Epithelial cell of proximal tubule (primary cell): Measurements from ENCODE around the gene RMRP. TPM values are rescaled to one million over a fixed set of nuclear protein-coding genes. Genes with fewer than 3 reads are reported as not detected.

Experiments
- DNase-seq: peaks from one replicate; pipeline ENCODE4 v3.0.0-alpha.2; 2011; ENCODE audit warnings: low read depth
- H3K4me3 ChIP-seq: 2 replicates; pipeline ENCODE4 v1.5.1; 2011; ENCODE audit warnings: low read depth, mild to moderate bottlenecking, low read length
- total RNA-seq: library from RNA; depleted of rRNA; stranded (reverse); fragments of >200 nt; gene quantifications from 2 replicates; pipeline ENCODE4 v1.2.3, GENCODE V29; 2015
- TF ChIP-seq, protein P1 (sequence below): conservative IDR thresholded peaks from 2 replicates; pipeline ENCODE4 v1.5.1; 2012; ENCODE audit warnings: low read depth, mild to moderate bottlenecking, low read length

Gene RMRP
- total RNA-seq, 1 donor from 2014 or later = 3,154 TPM

GRCh38 chr9:35682051-35682450 lies 24.2 kb upstream of the RMRP start:
- DNase-seq = no peak
- TF ChIP-seq, protein P1, sequence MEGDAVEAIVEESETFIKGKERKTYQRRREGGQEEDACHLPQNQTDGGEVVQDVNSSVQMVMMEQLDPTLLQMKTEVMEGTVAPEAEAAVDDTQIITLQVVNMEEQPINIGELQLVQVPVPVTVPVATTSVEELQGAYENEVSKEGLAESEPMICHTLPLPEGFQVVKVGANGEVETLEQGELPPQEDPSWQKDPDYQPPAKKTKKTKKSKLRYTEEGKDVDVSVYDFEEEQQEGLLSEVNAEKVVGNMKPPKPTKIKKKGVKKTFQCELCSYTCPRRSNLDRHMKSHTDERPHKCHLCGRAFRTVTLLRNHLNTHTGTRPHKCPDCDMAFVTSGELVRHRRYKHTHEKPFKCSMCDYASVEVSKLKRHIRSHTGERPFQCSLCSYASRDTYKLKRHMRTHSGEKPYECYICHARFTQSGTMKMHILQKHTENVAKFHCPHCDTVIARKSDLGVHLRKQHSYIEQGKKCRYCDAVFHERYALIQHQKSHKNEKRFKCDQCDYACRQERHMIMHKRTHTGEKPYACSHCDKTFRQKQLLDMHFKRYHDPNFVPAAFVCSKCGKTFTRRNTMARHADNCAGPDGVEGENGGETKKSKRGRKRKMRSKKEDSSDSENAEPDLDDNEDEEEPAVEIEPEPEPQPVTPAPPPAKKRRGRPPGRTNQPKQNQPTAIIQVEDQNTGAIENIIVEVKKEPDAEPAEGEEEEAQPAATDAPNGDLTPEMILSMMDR = no peak
- H3K4me3 ChIP-seq = no peak overlapping the region

DNA sequence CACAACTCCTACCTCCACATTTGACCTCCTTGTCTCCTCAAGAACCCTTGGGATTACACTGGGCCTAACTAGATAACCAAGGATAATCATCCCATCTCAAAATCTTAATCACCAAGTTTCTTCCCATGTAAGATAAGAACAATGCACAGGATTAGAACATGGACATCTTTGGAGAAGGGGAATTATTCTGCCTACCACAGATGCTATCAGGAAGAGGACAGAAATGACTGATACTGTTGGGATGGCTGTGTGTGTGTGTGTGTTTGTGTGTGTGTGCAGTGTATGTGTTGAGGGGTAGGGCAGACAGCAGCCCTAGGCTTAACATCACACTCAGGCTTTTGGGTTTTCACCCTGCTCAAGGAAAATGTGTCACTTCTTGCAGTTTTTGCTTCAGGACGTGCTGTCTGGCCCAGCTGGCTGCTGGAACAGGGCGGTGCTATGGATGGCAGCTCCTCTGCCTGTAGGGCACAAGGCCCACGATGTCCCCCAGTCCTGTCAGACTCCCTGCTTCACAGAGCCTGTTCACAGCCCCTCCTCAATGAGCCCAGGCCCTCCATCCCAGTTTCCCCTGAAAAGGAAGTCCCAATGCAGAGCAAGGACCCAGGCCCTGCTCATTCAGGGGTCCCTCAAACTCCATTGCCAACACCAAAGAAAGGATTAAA lies 23.7 kb upstream of the RMRP start:
- TF ChIP-seq, protein P1 = no peak
- no peak overlapping the region for H3K4me3 ChIP-seq
- no peak for DNase-seq

- no peak overlapping the region for H3K4me3 ChIP-seq
- TF ChIP-seq, protein P1 = no peak
- no peak for DNase-seq
Measured at GRCh38 chr9:35680331-35681105, 22.7 kb upstream of the RMRP start.

DNA sequence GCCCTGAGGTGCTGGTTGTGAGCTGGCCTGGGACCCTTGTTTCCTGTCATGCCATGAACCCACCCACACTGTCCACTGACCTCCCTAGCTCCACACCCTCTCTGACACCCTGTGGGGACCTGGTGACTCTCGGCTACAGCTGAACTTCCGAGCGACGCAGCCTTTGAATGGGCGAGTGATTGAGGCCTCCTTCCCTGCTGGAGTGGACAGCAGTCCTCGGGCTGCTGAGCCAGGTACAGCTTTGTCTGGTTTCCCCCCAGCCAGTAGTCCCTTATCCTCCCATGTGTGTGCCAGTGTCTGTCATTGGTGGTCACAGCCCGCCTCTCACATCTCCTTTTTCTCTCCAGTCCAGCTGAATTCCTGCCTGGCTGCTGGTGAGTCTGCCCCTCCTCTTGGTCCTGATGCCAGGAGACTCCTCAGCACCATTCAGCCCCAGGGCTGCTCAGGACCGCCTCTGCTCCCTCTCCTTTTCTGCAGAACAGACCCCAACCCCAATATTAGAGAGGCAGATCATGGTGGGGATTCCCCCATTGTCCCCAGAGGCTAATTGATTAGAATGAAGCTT lies 22.0 kb upstream of the RMRP start:
- H3K4me3 ChIP-seq = no peak overlapping the region
- TF ChIP-seq, protein P1 = no peak
- DNase-seq = no peak

GRCh38 chr9:35679091-35679490 lies 21.3 kb upstream of the RMRP start:
- H3K4me3 ChIP-seq = no peak overlapping the region
- DNase-seq = no peak
- TF ChIP-seq, protein P1 = no peak

DNA sequence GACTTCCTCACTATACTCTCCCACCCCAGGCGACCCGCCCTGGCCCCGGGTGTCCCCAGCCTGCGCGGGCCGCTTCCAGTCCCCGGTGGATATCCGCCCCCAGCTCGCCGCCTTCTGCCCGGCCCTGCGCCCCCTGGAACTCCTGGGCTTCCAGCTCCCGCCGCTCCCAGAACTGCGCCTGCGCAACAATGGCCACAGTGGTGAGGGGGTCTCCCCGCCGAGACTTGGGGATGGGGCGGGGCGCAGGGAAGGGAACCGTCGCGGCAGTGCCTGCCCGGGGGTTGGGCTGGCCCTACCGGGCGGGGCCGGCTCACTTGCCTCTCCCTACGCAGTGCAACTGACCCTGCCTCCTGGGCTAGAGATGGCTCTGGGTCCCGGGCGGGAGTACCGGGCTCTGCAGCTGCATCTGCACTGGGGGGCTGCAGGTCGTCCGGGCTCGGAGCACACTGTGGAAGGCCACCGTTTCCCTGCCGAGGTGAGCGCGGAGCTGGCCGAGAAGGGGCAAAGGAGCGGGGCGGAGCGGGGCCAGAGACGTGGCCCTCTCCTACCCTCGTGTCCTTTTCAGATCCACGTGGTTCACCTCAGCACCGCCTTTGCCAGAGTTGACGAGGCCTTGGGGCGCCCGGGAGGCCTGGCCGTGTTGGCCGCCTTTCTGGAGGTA lies 18.0 kb upstream of the RMRP start:
- peak overlapping the region; percentile 62 for H3K4me3 ChIP-seq
- TF ChIP-seq, protein P1 = no peak
- DNase-seq = no peak
